Stimulated activated CD4-positive, alpha-beta T cell treated with anti-CD3 and anti-CD28 coated beads, Interleukin-2, amount 100 ng/mL, for 4 hours (primary cell): Measurements from ENCODE around the gene LIMS1.
"Not testable (repeated sequence)": the region's sequence is repeated elsewhere in the genome, so short reads cannot be mapped to it uniquely, and the experiment has no call there.

ENCODE experiments used
- DNase-seq: peaks from one replicate; pipeline ENCODE4 v3.0.0-alpha.2; 2020; ENCODE audit warnings: low read depth

The LIMS1 gene

DNA sequence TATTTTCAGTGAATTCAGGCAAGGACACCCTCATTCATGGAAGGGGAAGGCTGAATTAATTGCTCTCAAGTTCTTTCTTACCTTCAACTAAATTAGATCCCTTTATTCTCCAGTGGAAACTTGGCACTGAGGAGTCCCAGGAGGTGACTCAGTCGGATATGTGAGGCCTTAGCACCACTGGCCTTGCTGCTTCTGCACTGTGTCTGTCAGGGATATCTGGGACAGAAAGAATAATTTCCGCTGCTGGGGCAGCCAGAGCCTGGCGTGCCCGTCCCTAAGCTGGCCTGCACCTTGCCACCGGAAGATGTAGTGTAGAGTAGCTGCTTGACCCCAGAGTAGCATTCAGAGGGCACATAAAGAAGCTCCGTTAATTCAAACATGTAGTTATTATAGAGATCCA lies 53.4 kb downstream of the LIMS1 start:
- no peak for DNase-seq

DNA sequence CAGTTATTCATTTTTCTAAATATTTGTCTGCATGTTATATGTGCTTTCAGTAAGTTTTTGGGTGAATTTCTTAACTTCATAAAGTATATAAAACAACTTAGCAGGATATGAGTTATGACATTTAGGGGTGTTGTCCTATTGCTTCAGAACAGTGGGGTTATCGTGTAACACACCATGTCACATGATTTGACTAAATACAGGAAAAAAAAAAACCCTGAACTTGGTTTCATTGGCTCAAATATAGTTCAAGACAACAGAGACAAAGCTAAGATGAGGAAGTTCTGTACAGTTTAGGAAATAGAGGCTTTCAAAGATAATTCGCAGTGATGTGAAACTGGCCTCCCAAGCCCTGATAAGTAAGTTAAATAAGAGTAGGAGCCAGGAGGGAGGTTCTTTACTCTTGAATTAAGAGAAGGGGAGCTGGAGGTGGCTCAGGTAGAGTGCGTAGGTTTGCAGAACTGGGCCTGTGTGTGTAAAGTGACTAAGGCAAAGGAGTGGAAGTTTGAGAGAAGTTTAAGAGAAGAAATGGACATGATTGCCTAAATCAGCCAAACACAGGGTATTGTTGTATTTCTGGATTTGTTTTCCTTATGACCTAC lies 53.9 kb downstream of the LIMS1 start:
- no peak for DNase-seq

DNA sequence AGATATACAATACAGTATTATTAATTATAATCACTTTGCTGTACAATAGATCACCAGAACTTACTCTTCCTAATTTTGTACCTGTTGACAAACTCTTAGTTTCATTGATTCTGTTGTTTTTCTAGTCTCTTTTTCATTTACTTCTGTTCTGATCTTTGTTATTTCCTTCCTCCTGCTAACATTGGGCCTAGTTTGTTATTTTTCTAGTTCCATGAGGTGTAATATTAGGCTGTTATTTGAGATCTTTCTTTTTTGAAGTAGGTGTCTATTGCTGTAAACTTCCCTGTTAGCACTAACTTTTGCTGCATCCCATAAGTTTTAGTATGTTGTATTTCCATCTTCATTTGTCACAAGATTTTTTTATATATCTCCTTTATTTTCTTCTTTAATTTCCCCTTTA lies 55.1 kb downstream of the LIMS1 start:
- no peak for DNase-seq

DNA sequence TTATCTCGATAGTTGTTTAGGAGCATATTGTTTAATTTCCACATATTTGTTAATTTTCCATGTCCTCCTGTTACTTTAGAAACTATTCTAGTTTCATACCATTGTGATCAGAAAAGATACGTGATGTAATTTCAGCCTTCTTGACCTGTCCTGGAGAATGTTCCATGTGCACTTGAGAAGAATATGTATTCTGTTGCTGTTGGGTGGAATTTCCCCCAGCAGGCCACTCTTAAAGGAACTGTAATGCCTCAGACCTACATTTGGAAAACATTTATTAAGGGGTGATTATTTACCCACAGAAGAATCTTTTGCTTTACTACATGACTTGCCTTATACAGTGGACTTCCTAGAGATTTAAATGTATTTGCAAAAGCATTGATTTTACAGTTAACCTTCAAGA lies 55.5 kb downstream of the LIMS1 start:
- no peak for DNase-seq

DNA sequence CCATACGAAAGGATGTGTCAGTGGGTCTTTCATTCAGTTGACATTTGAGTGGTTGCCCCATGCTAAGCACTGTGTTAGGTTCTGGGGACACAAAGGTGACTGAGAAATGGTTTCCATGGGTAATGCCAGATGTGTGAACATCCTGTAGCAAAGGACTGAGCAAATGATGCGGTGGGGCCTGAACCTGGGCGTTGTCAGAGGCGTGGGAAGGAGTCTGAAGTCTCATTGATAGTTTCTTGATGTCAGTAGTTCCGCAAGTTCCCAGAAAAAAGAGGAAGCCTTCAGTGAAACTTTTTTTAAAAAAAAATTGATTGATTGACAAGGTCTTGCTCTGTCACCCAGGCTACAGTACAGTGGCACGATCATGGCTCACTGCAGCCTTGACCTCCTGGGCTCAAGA lies 56.9 kb downstream of the LIMS1 start:
- DNase-seq, result no peak

DNA sequence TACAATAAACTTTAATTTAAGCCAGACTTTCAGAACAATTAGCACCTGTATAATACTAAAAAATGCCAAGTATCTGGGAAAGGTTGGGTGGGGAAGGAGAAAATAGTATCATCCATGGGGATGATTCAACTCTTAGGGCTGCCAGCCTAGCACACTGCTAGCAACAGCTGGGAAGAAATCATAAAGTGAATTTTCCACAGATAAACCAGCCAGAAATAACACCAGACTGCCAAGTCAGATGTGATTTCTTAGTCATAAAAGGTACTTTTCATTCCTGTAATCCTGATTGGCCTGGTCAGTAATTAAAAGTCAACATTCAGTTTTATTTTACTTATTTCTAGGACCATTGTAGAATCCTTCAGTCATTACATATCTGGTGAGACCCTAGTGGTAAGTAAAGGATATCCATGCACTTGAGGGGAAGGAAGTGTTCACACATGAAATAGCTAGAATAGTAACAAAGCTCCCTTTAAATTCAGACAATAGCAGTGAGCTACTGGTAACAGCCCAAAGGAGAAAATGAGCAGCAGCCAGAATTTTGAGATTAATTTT lies 59.4 kb downstream of the LIMS1 start:
- no peak for DNase-seq

DNA sequence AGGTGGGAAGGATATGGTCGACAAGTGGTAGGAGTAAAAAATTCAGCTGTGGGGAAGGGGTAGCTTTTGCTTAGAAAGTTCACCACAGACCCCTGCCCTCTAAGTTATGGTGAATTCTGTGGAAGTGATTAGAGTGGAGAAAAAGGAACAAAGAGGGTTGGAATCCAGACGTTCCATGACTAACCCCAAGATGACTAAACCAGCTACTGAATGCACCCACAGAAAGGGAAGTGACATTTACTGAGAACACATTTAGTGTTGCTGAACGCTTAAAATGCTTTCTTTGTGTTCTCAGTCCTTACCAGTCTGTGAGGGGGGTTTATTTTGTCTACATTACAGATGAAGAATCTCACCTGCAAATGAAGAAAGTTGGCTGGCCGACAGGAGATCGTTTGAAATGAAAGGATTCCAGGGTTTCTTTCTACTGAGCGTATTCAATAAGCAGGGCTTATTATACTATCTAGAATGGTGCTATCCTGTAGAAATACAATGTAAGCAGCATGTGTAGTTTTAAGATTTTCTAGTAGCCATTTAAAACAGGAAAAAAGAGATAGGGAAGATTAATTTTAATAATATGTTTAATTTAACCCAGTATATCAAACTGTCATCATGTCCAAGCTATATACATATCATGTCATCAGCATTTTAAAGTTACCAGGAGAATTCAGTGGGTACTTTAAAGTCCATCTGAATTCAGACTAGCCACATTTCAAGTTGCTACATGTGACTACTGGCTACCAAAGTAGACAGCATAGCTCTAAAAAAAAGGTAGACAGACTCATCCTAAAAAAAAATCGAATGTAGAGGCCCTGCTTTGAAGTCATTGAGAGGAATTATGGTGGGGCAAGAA lies 60.1 kb downstream of the LIMS1 start:
- DNase-seq, result no peak

DNA sequence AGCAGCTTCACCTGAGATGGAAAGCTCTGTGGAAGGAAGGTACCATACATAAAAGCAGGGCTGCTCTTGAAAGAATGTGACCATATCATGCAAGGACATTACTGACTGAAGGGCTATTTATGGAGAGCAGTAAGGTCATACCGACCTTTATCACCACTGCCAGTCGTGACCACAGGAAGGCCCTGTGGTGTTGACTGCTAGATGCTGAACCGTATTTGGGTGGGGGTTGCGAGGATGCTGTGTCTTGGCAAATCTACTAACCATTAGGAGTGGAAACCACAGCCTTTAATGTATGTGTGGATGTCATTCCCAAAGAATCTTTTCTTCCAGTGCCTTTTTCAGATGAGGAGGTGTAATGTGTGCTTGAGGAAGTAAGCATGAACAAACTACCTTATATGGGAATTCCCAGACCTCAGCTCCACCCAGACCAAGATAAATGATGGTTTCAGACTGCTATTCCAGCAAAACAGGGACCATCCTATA lies 60.8 kb downstream of the LIMS1 start:
- no peak for DNase-seq

DNA sequence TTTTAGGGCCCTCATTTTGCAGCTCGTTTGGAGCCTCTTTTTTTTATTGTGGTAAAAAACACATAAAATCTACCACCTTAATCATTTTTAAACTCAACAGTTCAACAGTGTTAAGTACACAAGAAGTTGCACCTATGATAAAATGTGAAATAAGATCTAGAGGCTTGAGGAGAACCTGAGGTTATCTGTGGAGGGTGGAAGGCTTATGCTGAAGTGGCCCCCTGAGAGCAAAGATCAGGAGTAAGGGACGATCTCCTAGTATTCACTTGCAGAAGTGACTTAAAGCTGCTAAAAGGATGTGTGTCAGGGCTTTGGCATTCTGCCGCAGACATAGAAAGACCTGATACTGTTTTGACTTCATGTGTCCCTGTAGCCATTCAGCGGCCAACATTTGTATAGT lies 61.5 kb downstream of the LIMS1 start:
- not testable (repeated sequence) for DNase-seq

DNA sequence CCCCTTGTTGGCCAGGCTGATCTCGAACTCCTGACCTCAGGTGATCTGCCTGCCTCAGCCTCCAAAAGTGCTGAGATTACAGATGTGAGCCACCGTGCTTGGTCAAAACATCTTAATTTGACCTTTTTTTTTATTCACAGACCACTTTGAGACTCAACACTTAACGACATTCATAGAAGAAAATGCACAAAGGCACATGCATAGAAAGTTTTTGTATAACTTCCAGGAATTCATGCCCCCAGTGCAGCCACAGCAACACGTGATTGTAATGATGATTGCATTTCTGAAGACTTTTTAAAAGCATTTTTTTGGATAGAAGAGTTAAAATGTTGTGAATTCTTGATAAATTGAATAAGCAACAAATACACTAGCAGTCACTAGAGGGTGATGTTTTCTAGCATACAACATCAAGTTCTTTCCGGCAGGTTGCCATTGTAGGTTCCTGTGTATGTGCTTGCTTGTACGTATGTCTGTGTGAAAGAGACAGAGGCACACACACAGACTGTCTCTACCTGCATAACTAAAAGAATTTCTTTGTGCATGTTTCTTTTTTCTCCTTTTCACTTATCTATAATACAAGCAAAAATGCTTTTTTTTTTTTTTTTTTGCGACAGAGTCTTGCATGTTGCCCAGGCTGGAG lies 63.0 kb downstream of the LIMS1 start:
- not testable (repeated sequence) for DNase-seq

DNA sequence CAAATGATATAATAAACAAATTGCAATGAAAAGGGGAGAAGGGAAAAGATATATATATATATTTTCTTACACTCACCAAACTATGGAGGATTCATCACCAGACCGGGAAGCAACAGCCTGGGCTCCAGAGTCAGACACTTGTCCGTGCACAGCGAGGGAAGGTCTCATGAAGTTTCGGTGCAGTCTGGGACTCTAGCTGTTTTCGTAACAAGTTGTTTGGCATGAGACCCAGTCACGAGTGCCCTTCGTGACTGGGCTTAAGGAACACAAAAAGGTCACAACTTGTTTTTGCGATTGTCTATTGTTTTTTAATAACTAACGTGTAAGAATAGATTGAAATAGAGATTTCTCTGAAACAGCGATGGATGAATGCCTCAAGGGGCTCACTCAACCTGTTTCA lies 66.9 kb downstream of the LIMS1 start:
- DNase-seq, result not testable (repeated sequence)

DNA sequence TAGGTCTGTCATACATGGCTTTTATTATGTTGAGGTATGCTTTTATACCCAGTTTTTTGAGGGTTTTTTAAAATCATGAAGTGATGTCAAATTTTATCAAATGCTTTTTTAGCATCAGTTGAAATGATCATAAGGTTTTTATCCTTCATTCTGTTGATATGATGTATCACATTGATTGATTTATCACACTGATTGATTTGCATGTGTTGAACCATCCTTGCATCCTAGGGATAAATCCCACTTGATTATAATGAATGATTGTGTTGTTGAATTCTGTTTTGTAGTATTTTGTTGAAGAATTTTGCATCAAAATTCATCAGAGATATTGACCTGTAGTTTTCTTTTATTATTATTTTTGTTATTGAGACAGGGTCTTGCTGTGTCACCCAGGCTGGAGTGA lies 68.2 kb downstream of the LIMS1 start:
- no peak for DNase-seq

DNA sequence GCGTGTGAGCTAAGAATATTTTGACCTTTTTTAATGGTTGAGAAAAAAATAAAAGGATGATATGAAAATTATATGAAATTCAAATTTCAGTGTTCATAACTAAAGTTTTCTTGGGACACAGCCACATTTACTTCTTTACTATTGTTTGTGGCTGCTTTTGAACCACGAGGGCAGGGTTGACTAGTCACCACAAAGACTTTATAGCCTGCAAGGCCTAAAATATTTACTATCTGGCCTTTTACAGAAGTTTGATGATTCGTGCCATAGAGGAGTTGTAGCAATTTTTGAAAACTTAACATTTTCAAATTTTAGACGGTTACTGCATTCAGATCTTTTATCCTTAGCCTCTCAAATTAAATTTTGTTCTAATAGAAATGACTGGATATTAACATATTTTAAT lies 69.9 kb downstream of the LIMS1 start:
- no peak for DNase-seq

DNA sequence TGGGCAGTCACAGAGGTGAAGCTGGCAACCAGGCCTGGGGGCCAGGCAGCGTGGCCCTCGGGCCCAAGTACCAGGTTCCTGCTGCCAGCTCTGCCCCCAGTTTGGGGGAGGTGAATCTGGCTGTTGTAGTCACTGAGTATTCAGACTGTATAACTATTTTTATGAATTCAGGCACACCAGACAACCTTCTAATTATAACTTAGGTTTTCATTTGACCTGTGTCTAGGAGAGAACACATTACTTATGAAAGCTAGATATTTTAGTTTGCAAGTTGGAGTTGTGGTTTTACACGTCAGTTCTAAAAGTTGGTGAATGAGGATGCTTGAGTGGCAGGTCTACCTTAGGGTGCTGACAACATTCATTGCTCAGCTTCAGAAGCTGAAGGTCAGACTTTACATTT lies 71.7 kb downstream of the LIMS1 start:
- DNase-seq, result no peak

DNA sequence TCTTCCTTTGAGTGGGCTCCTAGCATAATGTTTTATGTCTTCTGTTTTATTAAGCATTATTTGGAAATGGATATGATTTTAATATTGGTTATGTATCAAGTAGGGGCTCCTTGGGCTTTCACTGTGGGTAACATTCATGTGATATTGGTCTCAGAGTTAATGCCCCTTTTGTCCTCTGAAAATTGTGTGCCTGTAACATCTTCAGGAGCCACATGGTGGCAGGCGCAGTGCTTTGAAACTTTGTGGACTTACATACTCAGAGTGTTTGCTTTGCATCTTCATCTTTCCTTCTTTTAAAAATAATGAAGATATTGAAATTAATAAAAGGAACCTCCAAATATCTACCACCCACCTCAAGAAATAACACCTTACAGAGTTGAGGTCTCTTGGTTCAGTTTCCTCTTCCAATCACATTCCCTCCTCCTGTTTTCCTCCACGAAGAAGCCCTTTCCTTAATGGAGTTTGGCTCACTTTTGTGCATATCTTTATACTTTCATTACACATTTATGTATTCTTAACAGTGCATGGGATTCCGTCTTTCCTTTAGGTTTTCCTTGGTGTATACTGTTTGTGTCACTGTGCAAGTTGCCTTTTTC lies 73.5 kb downstream of the LIMS1 start:
- peak; percentile 36 for DNase-seq

DNA sequence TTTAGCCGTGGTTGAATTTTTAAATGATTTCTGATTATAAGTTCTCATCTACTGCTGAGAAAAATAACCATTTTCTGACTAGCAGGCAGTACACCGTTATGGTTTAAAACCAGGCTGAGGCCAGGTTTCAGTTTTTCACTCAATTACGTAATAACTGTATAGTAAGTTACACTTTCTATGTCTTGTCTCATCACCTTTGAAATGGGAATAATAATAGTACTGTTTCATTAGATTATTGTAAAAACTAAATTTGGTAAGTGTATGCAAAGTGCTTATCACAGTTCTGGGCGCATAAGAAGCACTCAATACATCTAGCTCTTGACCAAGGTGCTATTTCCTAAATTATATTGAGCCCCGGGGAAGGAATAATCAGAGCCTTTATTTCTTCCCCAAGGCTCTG lies 76.8 kb downstream of the LIMS1 start:
- no peak for DNase-seq

DNA sequence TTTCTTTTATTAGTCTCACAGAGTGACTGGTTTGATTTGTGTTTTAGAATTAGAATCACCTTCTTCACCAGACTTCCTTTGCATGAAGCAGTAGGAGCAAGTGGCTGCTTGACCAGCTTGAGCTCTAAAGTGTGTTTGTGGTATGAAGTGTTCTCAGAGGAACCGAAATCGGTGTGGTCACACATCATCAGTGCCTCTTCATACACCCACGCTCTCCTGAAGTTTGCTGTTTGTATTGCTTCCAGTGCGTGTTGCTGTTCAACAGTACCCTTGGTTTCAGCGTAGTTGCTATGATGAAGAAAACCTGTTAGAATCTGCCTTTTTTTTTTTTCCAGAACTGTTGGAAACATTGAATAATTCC lies 77.9 kb downstream of the LIMS1 start:
- DNase-seq, result no peak

DNA sequence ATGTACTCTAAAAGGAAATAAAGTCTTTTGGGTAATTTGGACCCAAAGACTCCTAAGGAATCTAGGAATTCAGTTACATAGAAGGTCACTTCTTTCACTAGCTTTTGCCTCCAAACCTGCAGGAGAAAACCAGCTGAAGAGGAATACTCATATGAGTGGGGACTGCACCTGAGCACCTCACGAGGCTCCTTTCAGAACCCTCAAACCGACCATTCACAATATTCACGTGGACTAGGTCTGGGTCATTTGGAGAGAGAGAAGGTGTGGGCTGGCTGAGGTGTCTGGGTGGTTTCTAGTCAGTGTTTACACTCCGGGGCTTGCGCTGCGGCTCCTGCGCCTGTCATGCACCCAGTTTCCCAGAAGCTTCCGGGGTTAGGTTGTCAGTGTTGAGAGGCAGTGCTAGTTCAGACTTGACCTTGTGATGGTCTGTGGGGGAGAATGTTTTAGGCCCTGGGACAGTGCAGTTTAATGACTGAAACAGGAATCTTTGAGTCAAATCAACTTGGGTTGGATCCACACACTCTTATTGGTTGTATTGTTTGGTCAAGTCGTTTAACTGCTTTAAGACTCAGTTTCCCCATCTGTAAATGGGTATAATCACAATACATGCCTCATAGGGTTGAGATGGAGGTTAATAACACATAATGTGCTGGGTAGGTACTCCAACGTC lies 78.4 kb downstream of the LIMS1 start:
- DNase-seq, result no peak

DNA sequence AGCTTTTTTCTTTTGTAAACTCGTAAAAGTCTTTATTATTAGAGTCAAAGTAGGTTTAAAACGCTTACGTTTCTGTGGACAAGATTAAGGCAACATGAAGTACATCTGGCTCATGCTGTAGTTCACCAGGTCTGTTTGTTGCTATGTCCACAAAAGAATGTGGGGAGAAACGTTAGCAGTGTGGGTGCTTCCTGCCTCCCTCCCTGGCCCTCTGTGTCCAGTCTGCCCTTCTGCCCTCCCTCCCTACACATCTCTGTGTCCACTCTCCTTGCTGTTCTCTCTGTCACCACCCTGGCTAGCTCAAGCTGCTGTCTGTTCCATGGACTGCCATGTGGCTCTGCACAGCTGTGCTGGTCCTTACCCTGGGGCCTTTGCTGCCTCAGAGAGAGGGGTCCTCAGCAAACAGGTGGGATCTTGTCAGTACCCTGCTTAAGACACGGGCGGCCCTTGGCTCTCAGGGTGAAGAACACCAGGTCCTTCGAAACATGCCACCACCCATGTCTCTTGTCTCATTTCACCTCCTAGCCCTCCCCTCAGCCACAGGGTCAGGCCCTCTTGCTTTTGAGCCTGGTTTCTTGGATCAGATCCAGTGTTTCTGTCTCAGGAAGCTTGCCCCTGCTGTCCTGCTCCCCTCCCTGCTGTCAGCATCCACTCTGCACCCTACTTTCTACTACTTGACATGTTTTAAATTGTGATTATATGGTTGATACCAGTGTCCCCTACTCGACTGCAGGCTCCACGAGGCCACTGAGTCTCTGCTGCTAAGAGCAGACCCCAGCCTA lies 79.2 kb downstream of the LIMS1 start:
- DNase-seq, result no peak

DNA sequence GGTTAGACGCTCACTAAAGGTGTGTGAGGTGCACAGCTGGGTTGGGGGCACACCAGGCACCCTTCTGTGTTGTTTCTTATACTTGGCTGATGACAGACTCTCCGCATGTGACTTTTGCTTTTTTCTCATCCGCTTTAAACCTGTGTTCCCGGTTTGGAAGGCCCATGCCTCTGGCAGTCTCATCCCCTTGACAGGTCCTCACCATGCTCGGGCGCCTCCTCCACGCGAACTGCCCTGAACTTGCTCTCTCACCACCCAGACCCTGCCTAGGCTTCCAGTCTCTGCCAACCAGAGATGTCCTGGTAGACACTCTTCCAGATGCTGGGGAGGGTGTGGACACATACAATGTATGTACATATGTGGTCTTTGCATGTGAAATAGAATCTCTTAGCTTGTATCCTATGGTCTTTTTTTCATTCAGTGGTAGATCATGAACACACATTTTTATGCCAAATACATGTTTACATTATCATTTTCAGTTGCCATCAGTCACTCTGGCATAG lies 79.8 kb downstream of the LIMS1 start:
- DNase-seq, result no peak

DNA sequence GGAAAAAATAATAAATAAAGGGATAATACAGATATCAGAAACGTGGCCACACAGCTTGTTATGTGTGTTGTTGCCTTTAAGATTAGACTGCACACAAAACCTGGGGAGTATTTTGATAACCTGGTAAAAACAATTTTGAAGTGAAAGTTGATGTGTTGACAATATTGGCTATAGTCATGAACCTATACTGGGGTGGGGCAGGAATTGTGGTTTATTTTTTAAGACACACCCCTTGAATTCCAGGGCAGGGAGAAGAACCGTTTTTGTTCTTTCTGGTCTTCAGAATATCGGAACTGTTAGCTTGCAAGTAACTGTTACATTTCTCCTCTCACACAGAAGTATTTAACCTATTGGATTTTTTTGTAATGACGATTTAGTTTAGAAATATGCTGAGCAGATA lies 80.4 kb downstream of the LIMS1 start:
- no peak for DNase-seq
